ENCODE data around the gene FAM114A1.

FAM114A1 gene

DNA sequence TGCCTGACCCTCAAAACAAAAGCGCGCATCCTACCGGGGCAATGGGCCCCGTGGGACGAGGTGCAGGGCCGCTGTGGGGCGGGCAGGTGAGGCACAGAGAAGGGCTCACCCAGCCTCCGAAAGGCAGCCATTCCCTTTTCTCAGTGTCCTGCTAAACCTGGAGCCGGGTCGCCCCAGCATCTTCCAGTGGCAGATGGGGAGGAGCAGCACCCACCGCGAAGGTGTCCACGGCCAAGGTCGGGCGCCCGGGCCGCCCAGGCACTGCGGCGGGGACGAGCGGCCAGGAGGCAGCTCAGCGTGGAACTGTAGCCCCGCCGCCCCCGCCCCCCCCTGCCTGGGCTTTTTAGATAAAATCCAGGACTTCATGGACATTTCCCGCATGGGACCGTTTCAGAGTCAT lies 43.8 kb upstream of the FAM114A1 start:
- DNase-seq (ENCODE audit: low read depth), result no peak
- H3K4me3 ChIP-seq (ENCODE audit: low read depth, low read length), result no peak overlapping the region
- no peak for TF ChIP-seq CTCF (IDR thresholded peaks at IDR 0.05; ENCODE audit: low read depth, low read length, missing control alignments)

DNA sequence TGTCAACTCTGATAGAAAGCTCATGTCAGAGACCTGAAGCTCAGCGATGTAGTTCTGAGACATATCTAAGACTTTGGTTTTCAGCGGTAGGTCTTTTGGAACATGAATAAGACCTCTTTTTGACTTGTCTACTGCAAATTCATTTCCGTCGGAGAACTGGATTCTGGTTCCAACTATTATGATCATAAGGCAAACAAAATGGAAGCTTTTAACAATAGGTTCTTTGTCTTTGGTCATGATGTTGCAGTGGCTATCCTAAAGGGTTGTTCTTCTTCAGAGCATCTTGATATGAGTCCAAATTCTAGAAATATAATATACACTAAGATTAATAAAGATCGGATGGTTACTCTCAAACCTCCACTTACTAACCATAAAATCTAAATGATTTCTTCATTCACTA lies 38.4 kb upstream of the FAM114A1 start:
- no peak overlapping the region for H3K4me3 ChIP-seq (ENCODE audit: low read depth, low read length)
- DNase-seq (ENCODE audit: low read depth), result no peak
- no peak for TF ChIP-seq CTCF (IDR thresholded peaks at IDR 0.05; ENCODE audit: low read depth, low read length, missing control alignments)

- no peak overlapping the region for H3K4me3 ChIP-seq (ENCODE audit: low read depth, low read length)
- no peak for DNase-seq (ENCODE audit: low read depth)
- TF ChIP-seq CTCF (IDR thresholded peaks at IDR 0.05; ENCODE audit: low read depth, low read length, missing control alignments), result no peak
Measured at GRCh38 chr4:38831653-38832052, 36.0 kb upstream of the FAM114A1 start.

DNA sequence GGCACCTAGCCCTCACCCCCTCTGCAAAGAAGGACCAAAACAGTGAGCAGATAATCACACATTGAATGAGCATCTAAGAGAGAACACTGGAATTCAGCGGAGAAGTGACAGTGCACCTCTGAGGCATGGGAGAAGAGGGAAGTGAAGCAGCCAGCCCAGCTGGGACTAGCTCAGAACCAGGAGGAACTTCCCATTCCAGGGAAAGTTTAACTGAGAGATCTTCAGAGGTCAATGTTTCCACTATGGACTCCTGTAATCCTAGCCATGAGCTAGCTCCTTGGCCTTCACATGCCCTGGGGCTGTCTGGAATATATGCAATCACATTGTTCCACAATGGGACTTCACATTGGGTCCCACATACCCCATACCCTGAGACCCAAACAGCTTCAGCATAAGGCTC lies 35.4 kb upstream of the FAM114A1 start:
- DNase-seq (ENCODE audit: low read depth), result no peak
- H3K4me3 ChIP-seq (ENCODE audit: low read depth, low read length), result no peak overlapping the region
- TF ChIP-seq CTCF (IDR thresholded peaks at IDR 0.05; ENCODE audit: low read depth, low read length, missing control alignments), result no peak

DNA sequence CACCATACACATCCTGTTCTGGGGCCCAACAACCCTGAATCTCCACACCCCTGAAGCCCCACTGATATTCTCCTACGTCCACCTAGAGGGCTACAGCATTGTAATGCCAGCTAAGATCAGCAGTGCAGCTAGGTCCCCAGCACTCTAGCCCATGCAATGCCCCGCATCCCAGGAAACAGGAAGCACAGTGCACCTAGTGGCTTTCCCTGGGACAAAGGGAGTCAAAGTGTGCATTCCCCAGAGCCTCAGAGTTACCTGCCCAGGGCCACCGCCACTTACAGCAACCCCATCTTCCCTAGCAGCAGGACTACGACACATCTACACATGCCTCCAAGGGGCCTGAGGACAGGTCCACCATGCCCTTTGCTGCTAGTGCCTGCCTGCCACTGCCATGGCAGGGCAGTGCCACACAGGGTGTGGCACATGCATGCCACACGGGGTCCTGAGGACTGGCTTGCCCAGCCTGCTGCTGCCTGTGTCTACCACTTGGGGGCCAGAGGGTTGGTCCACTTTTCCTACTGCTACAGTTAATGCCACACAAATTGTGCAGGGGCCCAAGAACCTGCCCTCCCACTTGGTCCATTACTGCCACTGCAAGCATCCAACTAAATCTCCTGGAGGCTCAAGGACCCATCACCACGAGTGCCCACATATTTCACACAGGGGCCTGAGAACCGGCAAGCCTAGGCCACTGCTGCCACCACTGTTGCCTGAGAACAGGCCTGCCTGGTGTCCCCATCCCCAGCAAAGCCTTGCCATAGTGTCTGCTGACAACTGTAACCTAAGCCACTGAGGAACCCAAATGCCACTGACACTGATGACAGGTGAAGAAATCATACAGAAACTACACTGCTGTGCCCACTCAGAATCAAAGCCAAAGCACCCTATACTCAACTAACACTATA lies 34.7 kb upstream of the FAM114A1 start:
- H3K4me3 ChIP-seq (ENCODE audit: low read depth, low read length), result no peak overlapping the region
- TF ChIP-seq CTCF (IDR thresholded peaks at IDR 0.05; ENCODE audit: low read depth, low read length, missing control alignments), result peak; percentile 54
- no peak for DNase-seq (ENCODE audit: low read depth)

- DNase-seq (ENCODE audit: low read depth), result no peak
- no peak for TF ChIP-seq CTCF (IDR thresholded peaks at IDR 0.05; ENCODE audit: low read depth, low read length, missing control alignments)
- no peak overlapping the region for H3K4me3 ChIP-seq (ENCODE audit: low read depth, low read length)
Measured at GRCh38 chr4:38834570-38834969, 33.0 kb upstream of the FAM114A1 start.

GRCh38 chr4:38837334-38837733 lies 30.3 kb upstream of the FAM114A1 start:
- no peak for TF ChIP-seq CTCF (IDR thresholded peaks at IDR 0.05; ENCODE audit: low read depth, low read length, missing control alignments)
- no peak overlapping the region for H3K4me3 ChIP-seq (ENCODE audit: low read depth, low read length)
- DNase-seq (ENCODE audit: low read depth), result no peak
